HG02981 (cell line): ENCODE results near the gene THAP5.
A peak's percentile ranks its signal among the peaks of the same experiment; 100 is the strongest.
"Not testable (repeated sequence)": the region's sequence is repeated elsewhere in the genome, so short reads cannot be mapped to it uniquely, and the experiment has no call there.

ENCODE experiments used
- ATAC-seq: cut with Tn5 transposase; IDR thresholded peaks from one replicate; pipeline ENCODE4 v1.9.1; 2021; ENCODE audit warnings: mild to moderate bottlenecking, moderate library complexity; ENCODE audit not compliant: unreplicated experiment

THAP5 gene

GRCh38 chr7:108585843-108586242 is 16.3 kb upstream of the THAP5 start:
- no peak for ATAC-seq

DNA sequence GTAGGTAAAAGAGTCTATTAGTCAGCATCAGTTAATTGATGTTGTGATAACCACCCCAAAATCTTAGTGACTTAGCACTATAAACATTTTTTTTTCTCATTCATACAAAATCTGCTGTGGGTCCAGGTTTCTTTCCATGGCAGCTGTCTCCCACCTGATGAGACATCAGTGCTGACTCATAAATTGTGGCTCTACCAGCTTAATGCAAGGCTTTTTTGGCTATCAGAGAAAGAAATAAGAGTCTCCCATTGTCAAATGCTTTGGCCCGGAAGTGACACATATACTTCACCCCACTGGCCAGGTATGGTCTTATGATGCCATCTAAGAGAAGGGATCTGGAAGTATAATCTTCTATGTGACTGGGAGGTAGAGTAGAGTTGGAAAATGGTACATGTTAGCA is 14.7 kb upstream of the THAP5 start:
- ATAC-seq, result no peak

- no peak for ATAC-seq
These were observed 12.4 kb upstream of the THAP5 start for GRCh38 chr7:108581655-108582491.

- ATAC-seq, result no peak
These were observed 10.8 kb upstream of the THAP5 start for GRCh38 chr7:108580298-108580697.

GRCh38 chr7:108578937-108579336 is 9.4 kb upstream of the THAP5 start:
- ATAC-seq, result no peak

DNA sequence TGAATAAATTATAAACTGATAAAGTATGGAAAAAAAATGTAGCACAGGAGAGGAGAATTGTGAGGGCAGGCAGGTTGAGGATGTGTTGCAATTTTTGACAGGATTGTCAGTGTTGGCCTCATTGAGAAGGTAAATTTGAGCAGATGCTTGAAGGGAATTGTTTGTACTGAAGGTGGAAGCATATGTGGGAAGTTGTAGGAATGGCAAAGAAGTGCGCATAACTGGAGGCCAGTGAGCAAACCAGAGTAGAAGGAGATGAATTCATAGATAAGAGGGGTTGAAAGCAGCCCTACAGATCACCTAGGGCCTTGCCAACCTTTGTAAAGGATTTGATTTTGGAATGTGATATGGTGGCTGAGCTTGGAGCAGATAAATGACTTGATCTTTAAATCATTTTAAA is 6.6 kb upstream of the THAP5 start:
- no peak for ATAC-seq

GRCh38 chr7:108575156-108575555 is 5.7 kb upstream of the THAP5 start:
- ATAC-seq, result no peak

DNA sequence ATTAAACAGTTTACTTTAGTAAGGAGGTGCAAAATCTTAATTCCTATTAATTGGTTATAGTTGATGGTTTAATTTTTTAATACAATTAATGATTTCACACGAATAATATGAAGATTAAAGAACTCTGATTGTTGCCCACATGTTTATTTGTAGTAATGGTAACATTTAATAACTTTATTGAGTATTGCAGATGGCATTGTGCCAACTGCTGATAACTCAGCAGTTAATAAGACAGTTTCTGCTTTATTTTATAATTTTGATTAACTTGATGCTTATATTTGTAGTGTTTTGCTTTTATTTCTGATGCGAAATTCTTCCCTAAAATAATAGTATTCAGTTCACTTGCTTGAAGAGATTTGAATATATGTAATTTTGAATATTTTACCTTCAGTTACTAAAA is 3.0 kb upstream of the THAP5 start:
- no peak for ATAC-seq

DNA sequence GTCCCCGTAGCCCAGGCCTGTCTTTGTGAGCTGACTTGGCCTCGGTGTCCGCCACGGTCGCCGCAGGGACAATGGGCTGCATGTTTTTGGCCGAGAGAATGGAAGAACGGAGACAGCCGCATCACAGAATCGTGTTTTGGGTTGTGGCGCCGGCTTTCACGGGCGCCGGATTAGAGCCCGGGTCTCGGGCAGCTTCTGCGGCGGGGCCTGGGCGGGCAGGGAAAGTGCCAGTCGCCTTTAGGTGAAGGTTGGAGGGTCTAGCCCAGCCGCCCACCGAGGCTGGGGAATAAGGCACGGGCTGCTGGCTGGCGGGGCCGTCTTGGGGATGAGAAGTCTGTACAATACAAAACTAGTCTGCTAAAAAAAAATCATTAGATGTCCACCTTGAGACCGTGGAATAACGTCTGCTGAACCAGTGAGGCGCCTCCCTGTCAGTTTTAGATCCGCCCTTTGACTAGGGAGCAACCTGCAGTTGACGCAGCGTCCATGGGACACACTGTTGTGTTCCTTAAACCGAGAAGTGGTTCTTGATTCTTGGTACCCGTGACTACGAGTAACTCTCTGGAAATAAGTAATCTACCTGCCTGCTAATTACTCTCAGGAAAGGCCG is 745 bp upstream of the THAP5 start:
- peak; percentile 24 for ATAC-seq

- ATAC-seq, result no peak
These were observed 615 bp downstream of the THAP5 start for GRCh38 chr7:108568801-108569380.

DNA sequence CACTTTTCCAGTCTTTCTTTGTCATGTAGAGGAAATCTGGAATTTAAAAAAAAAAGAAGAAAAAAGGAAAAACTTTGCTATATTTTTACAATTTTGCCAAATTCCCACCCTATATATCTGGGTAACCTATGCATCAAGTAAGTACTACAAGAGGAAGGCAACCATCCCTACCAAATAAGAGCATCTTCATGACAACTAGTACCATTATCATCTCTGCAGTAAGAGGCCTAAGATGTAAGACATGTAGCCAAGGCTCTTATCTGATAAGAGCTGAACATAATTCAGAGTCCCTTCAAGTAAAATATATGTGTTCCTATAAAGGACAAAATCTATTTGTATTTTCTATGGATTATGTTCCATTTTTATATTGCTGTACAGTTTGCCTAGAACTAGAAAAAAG is 3.5 kb downstream of the THAP5 start:
- ATAC-seq, result no peak

GRCh38 chr7:108561047-108561619 is 8.4 kb downstream of the THAP5 start:
- ATAC-seq, result no peak

GRCh38 chr7:108559253-108559652 is 10.3 kb downstream of the THAP5 start:
- no peak for ATAC-seq

- ATAC-seq, result no peak
These were observed 11.9 kb downstream of the THAP5 start for GRCh38 chr7:108557617-108558016.

- no peak for ATAC-seq
These were observed 12.3 kb downstream of the THAP5 start for GRCh38 chr7:108557191-108557590.

GRCh38 chr7:108556665-108557064 is 12.8 kb downstream of the THAP5 start:
- ATAC-seq, result not testable (repeated sequence)

- not testable (repeated sequence) for ATAC-seq
These were observed 21.2 kb downstream of the THAP5 start for GRCh38 chr7:108548141-108548896.

- ATAC-seq, result no peak
These were observed 28.0 kb downstream of the THAP5 start for GRCh38 chr7:108541478-108541877.

GRCh38 chr7:108538685-108539084 is 30.8 kb downstream of the THAP5 start:
- not testable (repeated sequence) for ATAC-seq

DNA sequence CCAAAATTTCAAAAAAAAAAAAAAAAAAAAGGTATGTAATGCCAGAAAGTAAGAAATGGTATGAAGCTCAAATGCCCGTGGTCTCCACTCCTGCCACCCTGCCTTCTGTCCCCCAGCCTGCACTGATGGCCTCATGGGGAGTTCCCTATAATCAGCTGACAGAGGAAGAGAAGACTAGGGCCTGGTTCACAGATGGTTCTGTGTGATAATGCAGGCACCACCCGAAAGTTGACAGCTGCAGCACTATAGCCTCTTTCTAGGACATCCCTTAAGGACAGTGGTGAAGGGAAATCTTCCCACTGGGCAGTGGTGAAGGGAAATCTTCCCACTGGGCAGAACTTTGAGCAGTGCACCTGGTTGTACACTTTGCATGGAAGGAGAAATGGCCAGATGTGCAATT is 31.3 kb downstream of the THAP5 start:
- not testable (repeated sequence) for ATAC-seq

- no peak for ATAC-seq
These were observed 32.3 kb downstream of the THAP5 start for GRCh38 chr7:108537229-108537628.
